Activated CD8-positive, alpha-beta memory T cell treated with anti-CD3 and anti-CD28 coated beads, Interleukin-2, amount 10 ng/mL, durations not matched to agents 7 days and 5 days (primary cell): Measurements from ENCODE around the gene CNRIP1. TPM values are rescaled to one million over a fixed set of nuclear protein-coding genes. Genes with fewer than 3 reads are reported as not detected.

Experiments
- ATAC-seq: fragments of 150-1000 bp; cut with Tn5 transposase; one replicate; pipeline ENCODE4 v1.10.0; 2021; ENCODE audit warnings: moderate library complexity
- CTCF ChIA-PET: fragments of 350-600 bp; sonication (Branson Sonifier 250); formaldehyde crosslinking; loops from one replicate; lab custom pipeline; 2021; ENCODE audit warnings: antibody characterized with exemption; lab: Charles Lee
- DNase-seq: peaks from one replicate; pipeline ENCODE4 v3.0.0-alpha.2; 2020
- H3K27ac Mint-ChIP-seq: one replicate; pipeline ENCODE4 v1.8.0; 2021; ENCODE audit warnings: mild to moderate bottlenecking, mixed read lengths
- H3K27me3 Mint-ChIP-seq: one replicate; pipeline ENCODE4 v1.8.0; 2021; ENCODE audit warnings: mixed read lengths
- H3K36me3 Mint-ChIP-seq: one replicate; pipeline ENCODE4 v1.8.0; 2021; ENCODE audit warnings: mild to moderate bottlenecking, mixed read lengths
- H3K4me1 Mint-ChIP-seq: one replicate; pipeline ENCODE4 v1.8.0; 2021; ENCODE audit warnings: mixed read lengths
- H3K4me3 Mint-ChIP-seq: one replicate; pipeline ENCODE4 v1.8.0; 2021; ENCODE audit warnings: mild to moderate bottlenecking, moderate library complexity, mixed read lengths
- H3K9me3 Mint-ChIP-seq: one replicate; pipeline ENCODE4 v1.8.0; 2022; ENCODE audit warnings: low read depth, mixed read lengths
- total RNA-seq, 2 experiments: library from RNA; stranded (reverse); gene quantifications; one replicate each; pipeline ENCODE4 v1.2.3, GENCODE V29; 2021

The CNRIP1 gene
- total RNA-seq, 2 experiments from 2014 or later: not detected

- DNase-seq (no peak), ATAC-seq (no peak)
- Mint-ChIP-seq H3K9me3 (no peaks in the 10 kb centered on the region), H3K4me3 (no peak overlapping the region), H3K27ac (no peak overlapping the region), H3K4me1 (peaks cover 5% of the 10 kb centered on the region), H3K27me3 (peaks cover 15% of the 10 kb centered on the region), H3K36me3 (no peaks in the 10 kb centered on the region)
- CTCF ChIA-PET: interaction anchor here (1.0 kb wide), 1 partner anchor 146 kb away, joined by 3 read pairs; no protein-coding TSS in a partner anchor
These were observed 24.2 kb downstream of the CNRIP1 start for GRCh38 chr2:68295516-68295915.

DNA sequence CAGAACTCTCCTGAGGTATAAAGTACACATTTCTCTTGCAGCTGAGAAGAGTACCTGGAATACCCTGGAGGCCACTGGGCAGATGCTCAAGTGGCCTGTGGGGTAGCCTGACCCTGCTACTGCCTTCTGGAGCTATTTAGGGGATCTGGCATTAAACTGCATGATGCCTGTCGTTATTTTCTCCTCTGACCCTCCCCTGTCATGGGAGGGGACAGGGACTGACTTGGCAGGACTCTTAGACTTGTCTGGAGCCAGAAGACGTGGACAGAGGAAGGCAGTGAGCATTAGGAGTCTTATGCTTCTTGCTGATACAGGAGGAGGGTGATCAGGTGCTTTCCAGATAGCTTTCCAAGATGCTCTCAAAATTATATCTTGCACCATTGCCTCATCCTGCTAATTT lies 24.8 kb downstream of the CNRIP1 start:
- CTCF ChIA-PET: interaction anchor here (1.0 to 4.8 kb wide), 3 partner anchors 12 to 172 kb away, joined by 3 to 24 read pairs (median 5); no protein-coding TSS in a partner anchor

GRCh38 chr2:68294187-68294586 lies 25.6 kb downstream of the CNRIP1 start:
- no peak overlapping the region for H3K27ac Mint-ChIP-seq
- no peaks in the 10 kb centered on the region for H3K9me3 Mint-ChIP-seq
- H3K4me3 Mint-ChIP-seq: no peak overlapping the region
- no peaks in the 10 kb centered on the region for H3K36me3 Mint-ChIP-seq
- H3K4me1 Mint-ChIP-seq: peaks cover 5% of the 10 kb centered on the region
- DNase-seq (no peak), ATAC-seq (no peak)
- peaks cover 12% of the 10 kb centered on the region for H3K27me3 Mint-ChIP-seq
- CTCF ChIA-PET: interaction anchor here (1.3 to 4.8 kb wide), 3 partner anchors 11 to 172 kb away, joined by 5 to 24 read pairs (median 6); no protein-coding TSS in a partner anchor

More for the DNA sequence above, 24.8 kb downstream of the CNRIP1 start:
- ATAC-seq (no peak), DNase-seq (no peak)
- Mint-ChIP-seq H3K27me3 (peaks cover 16% of the 10 kb centered on the region), H3K4me3 (no peak overlapping the region), H3K9me3 (no peaks in the 10 kb centered on the region), H3K27ac (no peak overlapping the region), H3K36me3 (no peaks in the 10 kb centered on the region), H3K4me1 (peaks cover 5% of the 10 kb centered on the region)

DNA sequence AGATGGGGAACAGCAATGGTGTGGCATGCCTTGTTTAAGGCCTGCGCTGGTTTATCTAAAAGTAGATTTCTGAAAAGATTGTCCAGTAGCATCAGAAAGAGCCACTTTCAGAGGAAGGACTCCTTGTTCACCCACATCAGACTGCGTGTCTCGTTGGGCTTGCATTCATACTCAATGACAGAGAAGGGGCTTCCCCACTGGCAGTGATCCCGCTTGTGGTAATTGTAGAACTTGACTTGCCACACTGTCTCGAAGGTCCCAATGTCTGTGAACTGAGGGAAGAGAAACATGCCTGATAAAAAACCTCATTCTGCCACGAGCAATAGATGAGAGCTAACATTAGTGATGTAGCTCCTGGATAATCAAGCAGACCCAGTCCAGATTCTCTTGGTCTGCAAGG lies 26.0 kb downstream of the CNRIP1 start:
- CTCF ChIA-PET: interaction anchor here (1.3 to 4.8 kb wide), 4 partner anchors 11 to 171 kb away, joined by 5 to 24 read pairs (median 10); no protein-coding TSS in a partner anchor
- no peak for ATAC-seq
- Mint-ChIP-seq H3K4me1 (peaks cover 5% of the 10 kb centered on the region), H3K9me3 (no peaks in the 10 kb centered on the region), H3K4me3 (no peak overlapping the region), H3K36me3 (no peaks in the 10 kb centered on the region), H3K27me3 (peaks cover 10% of the 10 kb centered on the region), H3K27ac (no peak overlapping the region)
- DNase-seq: no peak

DNA sequence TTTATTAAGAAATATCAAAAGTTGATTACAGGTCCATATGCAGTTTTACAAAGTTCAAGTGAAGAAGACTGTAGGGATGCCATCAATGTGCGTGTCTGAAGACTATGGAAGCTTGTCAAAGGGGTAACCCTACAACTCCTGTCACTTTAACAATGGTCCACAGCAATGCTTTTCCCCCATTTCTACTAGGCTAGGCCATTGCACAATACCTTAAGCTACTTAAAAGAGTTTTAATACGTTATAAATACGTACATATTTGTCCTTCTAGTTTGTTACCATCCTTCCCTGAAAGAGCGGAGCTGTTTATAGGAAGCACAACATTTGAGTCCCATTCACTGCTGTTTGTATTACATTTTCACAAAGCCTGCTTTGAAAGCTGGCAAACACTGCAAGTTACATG lies 26.7 kb downstream of the CNRIP1 start:
- no peak overlapping the region for H3K27ac Mint-ChIP-seq
- no peak for ATAC-seq
- no peaks in the 10 kb centered on the region for H3K36me3 Mint-ChIP-seq
- H3K9me3 Mint-ChIP-seq: no peaks in the 10 kb centered on the region
- peaks cover 5% of the 10 kb centered on the region for H3K4me1 Mint-ChIP-seq
- peaks cover 11% of the 10 kb centered on the region for H3K27me3 Mint-ChIP-seq
- H3K4me3 Mint-ChIP-seq: no peak overlapping the region
- DNase-seq: no peak
- CTCF ChIA-PET: interaction anchor here (0.8 to 4.8 kb wide), 7 partner anchors 10 to 171 kb away, joined by 3 to 24 read pairs (median 3); no protein-coding TSS in a partner anchor

GRCh38 chr2:68292108-68292710 lies 27.5 kb downstream of the CNRIP1 start:
- Mint-ChIP-seq H3K4me1 (peaks cover 5% of the 10 kb centered on the region), H3K4me3 (no peak overlapping the region), H3K27ac (no peak overlapping the region), H3K27me3 (peaks cover 16% of the 10 kb centered on the region), H3K36me3 (no peaks in the 10 kb centered on the region), H3K9me3 (no peaks in the 10 kb centered on the region)
- no peak for DNase-seq
- ATAC-seq: peak; percentile 57
- CTCF ChIA-PET: interaction anchor here (0.8 to 4.8 kb wide), 16 partner anchors 11 to 261 kb away, joined by 3 to 24 read pairs (median 3); partner anchors contain the start of gene PNO1

DNA sequence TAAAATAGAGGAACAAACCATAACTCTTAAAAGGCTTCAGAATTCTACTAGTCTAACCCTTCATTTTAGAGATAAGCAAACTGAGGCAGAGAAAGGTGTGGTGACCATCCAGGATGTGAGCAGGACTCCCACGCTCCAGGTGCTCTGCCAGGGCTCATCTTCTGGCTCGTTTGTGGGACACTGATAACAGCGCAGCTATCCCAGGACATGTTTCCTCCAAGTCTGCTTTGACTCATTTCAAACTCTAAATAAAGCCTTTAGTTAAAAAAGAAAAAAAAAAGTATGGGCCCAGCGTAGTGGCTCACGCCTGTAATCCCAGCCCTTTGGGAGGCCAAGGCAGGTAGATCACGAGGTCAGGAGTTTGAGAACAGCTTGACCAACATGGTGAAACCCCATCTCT lies 28.4 kb downstream of the CNRIP1 start:
- no peak for ATAC-seq
- no peak for DNase-seq
- Mint-ChIP-seq H3K27me3 (peaks cover 25% of the 10 kb centered on the region), H3K9me3 (no peaks in the 10 kb centered on the region), H3K27ac (no peak overlapping the region), H3K36me3 (no peaks in the 10 kb centered on the region), H3K4me3 (no peak overlapping the region), H3K4me1 (peaks cover 5% of the 10 kb centered on the region)
- CTCF ChIA-PET: interaction anchor here (0.6 to 4.8 kb wide), 5 partner anchors 13 to 169 kb away, joined by 3 to 24 read pairs (median 6); no protein-coding TSS in a partner anchor

DNA sequence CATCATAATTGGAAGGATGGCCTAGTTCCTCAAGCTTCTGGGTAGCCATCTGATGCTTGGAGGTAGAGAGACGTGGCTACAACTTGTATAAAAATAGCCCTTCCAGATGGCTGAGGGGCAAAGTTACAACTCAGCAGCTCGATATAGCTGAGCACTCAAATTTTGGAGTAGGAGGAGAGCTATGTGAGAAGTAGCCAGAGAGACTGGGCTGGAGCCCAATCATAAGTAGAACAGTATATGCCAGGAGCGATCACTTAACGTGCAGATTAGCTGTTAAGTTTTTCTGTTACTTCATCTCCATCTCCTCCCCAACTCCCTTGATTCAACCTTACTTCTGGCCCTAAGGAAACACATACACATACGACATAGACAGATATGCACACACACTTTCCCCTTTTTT lies 28.8 kb downstream of the CNRIP1 start:
- Mint-ChIP-seq H3K9me3 (no peaks in the 10 kb centered on the region), H3K27ac (no peak overlapping the region), H3K27me3 (peaks cover 29% of the 10 kb centered on the region), H3K4me1 (peaks cover 5% of the 10 kb centered on the region), H3K4me3 (no peak overlapping the region), H3K36me3 (no peaks in the 10 kb centered on the region)
- no peak for DNase-seq
- CTCF ChIA-PET: interaction anchor here (0.6 to 4.8 kb wide), 4 partner anchors 14 to 168 kb away, joined by 4 to 24 read pairs (median 10); no protein-coding TSS in a partner anchor
- ATAC-seq: no peak

DNA sequence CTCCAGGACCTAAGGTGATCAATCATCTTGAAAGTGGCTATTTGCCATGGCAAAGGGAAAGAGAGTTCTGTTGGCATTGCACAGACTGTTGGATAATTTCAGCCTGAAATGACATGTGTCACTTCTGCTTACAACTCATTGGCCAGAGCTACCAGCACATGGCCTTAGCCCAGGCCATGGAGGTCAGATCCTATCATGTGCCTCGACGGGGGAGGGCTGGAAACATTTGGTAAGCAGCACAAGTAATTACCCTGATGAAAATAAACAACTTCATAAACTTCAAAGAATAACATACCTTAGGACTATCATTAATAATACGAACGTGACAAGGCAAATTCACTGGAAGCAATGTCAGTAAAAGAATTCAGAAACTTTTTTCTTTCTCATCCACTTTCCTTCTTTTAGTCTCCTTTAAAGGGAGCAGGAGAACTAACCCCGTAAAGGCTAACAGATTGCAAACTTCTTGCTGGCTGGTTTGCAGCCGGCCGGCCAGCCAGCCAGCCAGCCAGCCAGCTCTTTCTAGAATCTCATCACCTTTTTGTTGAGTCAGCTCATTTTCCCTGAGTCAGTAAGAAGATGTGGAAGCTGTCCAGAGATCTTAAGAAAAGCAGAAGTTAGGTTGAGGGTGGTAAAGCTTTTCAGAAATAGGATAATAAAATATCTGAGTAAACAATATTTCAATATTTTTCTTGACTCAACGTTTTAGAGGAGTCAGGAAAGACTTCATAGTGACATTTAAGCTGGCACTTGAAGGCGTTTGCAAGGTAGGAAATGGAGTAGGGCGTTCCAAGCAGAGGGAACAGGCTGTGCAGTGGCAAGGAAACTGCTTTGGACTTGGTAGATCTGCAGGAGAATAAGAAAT lies 31.9 kb downstream of the CNRIP1 start:
- CTCF ChIA-PET: interaction anchor here (0.6 to 1.4 kb wide), 3 partner anchors 9 to 166 kb away, joined by 3 to 4 read pairs (median 3); partner anchors contain the start of gene PNO1
- peaks cover 3% of the 10 kb centered on the region for H3K4me1 Mint-ChIP-seq
- H3K27me3 Mint-ChIP-seq: peaks cover 40% of the 10 kb centered on the region
- no peaks in the 10 kb centered on the region for H3K36me3 Mint-ChIP-seq
- H3K9me3 Mint-ChIP-seq: no peaks in the 10 kb centered on the region
- no peak for DNase-seq
- ATAC-seq: no peak
- H3K27ac Mint-ChIP-seq: no peak overlapping the region
- H3K4me3 Mint-ChIP-seq: no peak overlapping the region

- DNase-seq: no peak
- ATAC-seq: no peak
- no peak overlapping the region for H3K4me3 Mint-ChIP-seq
- H3K4me1 Mint-ChIP-seq: peaks cover 7% of the 10 kb centered on the region
- H3K27me3 Mint-ChIP-seq: peaks cover 45% of the 10 kb centered on the region
- CTCF ChIA-PET: interaction anchor here (0.6 to 5.8 kb wide), 7 partner anchors 8 to 658 kb away, joined by 3 to 55 read pairs (median 4); no protein-coding TSS in a partner anchor
- H3K27ac Mint-ChIP-seq: no peak overlapping the region
- no peaks in the 10 kb centered on the region for H3K9me3 Mint-ChIP-seq
- H3K36me3 Mint-ChIP-seq: no peaks in the 10 kb centered on the region
These were observed 34.9 kb downstream of the CNRIP1 start for GRCh38 chr2:68284896-68285295.

DNA sequence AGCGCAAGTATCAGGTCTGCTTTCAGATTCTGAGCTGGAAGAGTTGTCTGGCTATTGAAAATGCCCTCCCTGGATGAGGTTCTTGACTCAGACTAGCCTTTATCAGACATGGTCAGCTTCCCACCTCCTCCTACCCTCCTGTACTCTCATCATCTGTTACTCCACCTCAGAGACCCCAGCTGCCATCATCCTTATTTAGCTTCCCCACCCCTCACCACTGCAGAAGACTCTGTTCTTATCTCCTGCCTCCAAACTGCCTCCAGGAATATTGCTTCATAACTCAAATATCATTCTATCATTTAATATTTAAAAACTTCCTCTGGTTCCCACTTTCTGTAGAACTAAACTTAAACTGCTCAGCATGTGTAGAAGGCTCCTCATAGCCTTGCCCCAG lies 36.3 kb downstream of the CNRIP1 start:
- CTCF ChIA-PET: interaction anchor here (0.5 to 5.8 kb wide), 16 partner anchors 9 to 174 kb away, joined by 3 to 55 read pairs (median 4); no protein-coding TSS in a partner anchor
- no peak for DNase-seq
- Mint-ChIP-seq H3K27ac (no peak overlapping the region), H3K9me3 (no peaks in the 10 kb centered on the region), H3K4me3 (no peak overlapping the region), H3K27me3 (peaks cover 44% of the 10 kb centered on the region), H3K4me1 (peaks cover 9% of the 10 kb centered on the region), H3K36me3 (no peaks in the 10 kb centered on the region)
- no peak for ATAC-seq

- H3K4me1 Mint-ChIP-seq: peaks cover 9% of the 10 kb centered on the region
- CTCF ChIA-PET: interaction anchor here (0.5 to 5.8 kb wide), 17 partner anchors 8 to 169 kb away, joined by 3 to 55 read pairs (median 4); no protein-coding TSS in a partner anchor
- no peak overlapping the region for H3K27ac Mint-ChIP-seq
- H3K4me3 Mint-ChIP-seq: no peak overlapping the region
- DNase-seq: no peak
- H3K36me3 Mint-ChIP-seq: no peaks in the 10 kb centered on the region
- H3K9me3 Mint-ChIP-seq: no peaks in the 10 kb centered on the region
- ATAC-seq: peak; percentile 58
- H3K27me3 Mint-ChIP-seq: peaks cover 43% of the 10 kb centered on the region
These were observed 36.8 kb downstream of the CNRIP1 start for GRCh38 chr2:68282811-68283418.
